ENCODE measurements around the gene TCF7L1.

DNA sequence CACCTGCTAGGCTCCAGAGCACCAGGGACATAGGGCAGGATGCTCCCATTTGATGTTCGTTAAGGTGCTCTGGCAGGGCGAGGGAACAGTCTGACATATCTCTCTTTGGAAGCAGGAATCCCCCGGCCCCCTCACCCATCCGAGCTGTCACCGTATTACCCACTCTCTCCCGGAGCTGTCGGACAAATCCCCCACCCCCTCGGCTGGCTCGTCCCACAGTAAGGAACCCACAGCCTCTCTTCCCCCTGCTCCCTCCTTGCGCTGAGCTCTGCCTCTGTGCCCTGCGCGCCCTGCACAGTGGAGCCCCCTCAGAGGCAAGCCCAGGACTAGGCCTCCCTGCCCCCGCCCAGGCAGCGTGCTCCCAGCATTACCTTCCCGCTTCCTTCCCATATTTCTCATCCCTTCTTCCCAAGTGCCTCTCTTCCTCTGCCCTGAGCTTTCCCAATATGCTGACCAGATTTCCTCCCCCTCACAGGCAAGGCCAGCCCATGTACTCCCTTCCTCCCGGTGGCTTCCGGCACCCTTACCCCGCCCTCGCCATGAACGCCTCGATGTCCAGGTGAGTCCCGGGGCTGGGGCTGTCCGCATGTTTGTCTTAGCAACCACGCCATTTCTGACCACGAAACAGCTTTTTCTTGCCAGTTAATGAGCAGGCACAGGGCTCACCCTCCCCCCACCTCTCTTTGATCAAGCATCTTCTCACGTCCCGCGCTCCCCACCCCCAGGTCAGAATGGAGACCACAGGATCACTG lies 170.8 kb downstream of the TCF7L1 start:
- TF ChIP-seq, protein P1, sequence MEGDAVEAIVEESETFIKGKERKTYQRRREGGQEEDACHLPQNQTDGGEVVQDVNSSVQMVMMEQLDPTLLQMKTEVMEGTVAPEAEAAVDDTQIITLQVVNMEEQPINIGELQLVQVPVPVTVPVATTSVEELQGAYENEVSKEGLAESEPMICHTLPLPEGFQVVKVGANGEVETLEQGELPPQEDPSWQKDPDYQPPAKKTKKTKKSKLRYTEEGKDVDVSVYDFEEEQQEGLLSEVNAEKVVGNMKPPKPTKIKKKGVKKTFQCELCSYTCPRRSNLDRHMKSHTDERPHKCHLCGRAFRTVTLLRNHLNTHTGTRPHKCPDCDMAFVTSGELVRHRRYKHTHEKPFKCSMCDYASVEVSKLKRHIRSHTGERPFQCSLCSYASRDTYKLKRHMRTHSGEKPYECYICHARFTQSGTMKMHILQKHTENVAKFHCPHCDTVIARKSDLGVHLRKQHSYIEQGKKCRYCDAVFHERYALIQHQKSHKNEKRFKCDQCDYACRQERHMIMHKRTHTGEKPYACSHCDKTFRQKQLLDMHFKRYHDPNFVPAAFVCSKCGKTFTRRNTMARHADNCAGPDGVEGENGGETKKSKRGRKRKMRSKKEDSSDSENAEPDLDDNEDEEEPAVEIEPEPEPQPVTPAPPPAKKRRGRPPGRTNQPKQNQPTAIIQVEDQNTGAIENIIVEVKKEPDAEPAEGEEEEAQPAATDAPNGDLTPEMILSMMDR (IDR thresholded peaks at IDR 0.05): no peak
- TF ChIP-seq POLR2A (IDR thresholded peaks at IDR 0.05): no peak

All from uterus (tissue), 2 donors.